GM18498 (cell line): ENCODE results near the gene CACNB3.
"Not testable (repeated sequence)": the region's sequence is repeated elsewhere in the genome, so short reads cannot be mapped to it uniquely, and the experiment has no call there.

ENCODE experiments used
- ATAC-seq: cut with Tn5 transposase; IDR thresholded peaks from one replicate; pipeline ENCODE4 v1.9.1; 2021; ENCODE audit warnings: mild to moderate bottlenecking, moderate library complexity; ENCODE audit not compliant: unreplicated experiment

The CACNB3 gene

DNA sequence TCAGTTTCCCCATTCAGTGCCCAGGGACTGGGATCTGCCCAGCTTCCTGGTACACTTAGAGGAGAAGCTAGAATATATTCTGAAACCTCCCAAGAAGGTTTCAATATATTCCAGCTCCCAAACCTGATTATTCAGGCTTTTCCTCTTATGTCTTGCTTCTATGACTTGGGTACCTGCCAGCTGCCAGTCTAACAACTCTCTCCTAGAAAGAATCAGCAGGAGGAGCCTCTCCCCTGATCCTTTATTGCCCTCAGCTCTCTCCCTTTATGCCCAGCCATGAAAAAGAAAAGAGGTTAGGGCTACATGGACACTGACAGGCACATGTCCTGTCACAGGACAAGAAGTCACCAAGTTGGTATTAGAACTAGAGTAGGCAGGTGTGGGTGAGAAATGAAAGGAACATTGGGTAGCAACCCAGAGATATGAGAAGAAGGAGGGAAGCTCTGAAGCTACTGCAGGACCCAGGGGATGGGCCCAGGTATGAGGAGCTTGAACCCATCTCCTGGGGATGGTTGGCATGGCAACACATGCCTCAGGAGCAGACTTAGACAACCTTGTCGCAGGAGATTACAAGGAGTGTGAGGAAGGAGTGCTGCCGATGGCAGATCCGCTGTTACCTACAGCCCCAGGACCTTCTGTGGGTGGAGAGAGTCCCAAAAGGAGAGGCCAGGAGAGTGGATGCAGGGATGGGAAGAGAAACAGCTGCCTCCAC, 2.0 kb upstream of the CACNB3 start:
- ATAC-seq = no peak

DNA sequence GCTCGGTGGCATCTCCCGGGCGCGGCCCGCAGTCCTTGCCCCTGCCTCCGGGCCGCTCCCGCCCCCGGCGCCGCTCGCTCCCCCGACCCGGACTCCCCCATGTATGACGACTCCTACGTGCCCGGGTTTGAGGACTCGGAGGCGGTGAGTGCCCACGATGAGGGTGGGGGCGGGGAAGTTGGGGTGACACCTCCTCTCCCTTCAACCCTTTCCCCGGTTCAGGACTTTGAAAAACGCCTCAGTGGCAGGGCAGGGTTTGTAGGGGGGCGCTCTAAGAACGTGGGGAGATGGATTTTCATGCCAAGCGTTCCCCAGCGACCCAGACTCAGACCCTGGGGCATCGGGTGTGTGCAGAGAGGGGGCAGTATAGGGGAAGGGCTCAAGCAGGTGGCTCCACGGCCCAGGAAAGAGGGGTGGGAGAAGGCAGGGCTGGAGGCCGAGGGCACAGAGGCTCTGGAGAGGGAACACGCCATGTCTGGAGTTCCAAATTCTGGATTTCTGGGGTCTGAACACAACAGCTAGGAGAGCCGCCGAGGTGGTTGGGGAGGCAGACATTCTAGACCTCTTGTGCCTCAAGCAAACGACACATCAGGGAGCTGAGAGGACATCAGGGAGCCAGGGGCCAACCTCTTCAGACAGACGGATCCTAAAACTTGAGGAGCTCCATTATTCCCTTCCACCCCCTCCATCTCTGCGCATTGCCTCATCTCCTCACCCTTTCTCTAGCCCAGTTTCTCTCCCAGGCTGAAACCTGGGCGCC, 715 bp downstream of the CACNB3 start:
- no peak for ATAC-seq

DNA sequence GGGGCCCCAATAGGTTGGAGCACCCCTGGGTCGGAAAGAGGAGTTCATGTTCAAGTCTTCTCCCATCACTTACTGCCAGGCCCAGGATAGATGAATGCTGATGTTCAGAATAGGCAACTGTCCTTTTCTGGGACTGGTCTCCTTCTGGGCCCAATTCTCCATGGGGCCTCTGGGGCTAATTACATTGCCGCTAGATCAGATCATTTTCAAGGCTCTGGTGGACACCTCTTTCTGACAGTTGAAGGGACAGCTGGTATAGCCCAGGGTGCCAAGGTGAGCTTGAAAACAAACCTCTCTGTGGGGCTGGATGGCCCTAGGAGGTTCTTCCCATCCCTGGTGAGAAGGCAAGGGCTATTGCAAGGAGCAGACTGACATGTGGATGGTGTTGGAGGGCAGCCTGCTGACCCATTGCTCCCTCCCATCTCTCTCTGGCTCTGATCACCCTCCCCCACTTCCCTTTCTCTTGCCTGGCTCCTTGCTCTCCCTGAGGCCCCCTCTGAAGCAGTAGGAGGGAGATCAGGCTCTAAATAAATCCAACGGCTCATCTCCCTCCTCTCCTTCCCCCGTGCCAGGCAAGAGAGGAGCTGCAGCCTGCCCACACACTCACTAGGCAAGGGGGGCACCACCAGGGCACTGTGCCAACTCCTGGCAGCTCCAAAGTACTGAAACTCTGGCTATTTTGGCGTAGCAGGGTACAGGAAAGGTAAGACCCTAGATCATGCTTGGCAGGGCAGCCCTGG, 1.9 kb downstream of the CACNB3 start:
- ATAC-seq = no peak

DNA sequence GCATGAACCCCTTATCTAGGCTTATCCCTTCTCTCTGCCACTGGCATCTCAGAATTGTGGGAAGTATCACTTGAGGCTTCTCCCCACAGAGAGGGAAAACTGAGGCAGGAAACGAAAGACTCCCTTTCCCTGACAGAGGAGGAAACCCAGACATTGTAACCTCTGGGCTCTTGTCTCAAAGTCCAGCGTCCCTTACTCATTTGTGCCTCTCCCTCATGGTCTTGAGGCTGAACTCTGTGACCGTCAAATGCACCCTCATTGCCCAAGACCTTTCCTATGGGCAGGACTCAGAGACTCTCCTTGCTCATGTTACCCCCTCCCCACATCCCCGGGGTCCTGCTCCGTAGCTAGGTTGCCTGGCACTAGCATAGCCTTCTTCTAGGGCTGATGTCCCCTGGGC, 3.8 kb downstream of the CACNB3 start:
- ATAC-seq = no peak

DNA sequence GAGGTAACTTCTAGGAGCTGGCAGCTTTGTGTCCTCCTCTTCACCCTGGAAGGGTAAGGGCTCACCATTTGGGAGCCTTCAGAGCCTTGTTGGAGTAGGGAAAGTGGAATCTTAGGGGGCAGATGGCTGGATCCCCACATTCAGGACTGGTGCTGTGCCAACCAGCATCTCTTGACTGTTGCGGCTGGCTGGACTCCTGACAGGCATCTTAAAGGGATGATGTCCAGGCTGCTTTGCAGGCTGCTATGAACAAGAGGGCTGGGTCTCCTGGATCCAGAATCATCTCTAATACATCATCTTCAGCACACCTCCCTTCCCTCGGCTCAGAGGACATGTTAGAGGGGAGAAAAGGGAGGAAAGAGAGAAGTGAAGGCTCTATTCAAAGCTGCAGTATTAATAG, 4.4 kb downstream of the CACNB3 start:
- no peak for ATAC-seq

DNA sequence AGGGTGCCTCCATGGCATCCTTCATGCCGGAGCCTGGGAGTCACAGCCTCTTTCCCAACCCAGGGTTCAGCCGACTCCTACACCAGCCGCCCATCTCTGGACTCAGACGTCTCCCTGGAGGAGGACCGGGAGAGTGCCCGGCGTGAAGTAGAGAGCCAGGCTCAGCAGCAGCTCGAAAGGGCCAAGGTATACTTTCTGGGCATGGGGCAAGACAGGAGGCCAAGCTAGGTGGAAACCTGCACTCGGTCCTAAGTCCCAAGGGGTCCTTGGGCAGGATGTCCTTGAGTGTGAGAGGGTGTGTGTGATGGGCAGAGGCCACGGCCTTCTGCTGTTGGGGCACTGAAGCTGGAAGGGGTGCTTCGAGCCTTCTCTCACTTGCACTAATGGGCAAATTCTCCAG, 5.0 kb downstream of the CACNB3 start:
- ATAC-seq = no peak

DNA sequence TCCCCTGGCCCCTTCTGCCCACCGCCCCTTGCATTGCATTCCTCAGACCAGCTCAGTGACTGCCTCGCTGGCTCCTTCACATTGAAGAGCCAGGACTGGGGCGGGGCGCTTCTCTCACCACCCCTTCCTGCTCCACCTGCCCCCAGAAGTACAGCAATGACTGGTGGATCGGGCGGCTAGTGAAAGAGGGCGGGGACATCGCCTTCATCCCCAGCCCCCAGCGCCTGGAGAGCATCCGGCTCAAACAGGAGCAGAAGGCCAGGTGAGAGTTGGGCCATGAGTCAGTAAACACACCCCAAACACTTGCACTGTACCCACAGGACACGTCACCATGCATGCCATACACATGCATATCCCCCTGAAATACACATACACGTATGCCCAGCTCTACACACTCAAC, 5.8 kb downstream of the CACNB3 start:
- no peak for ATAC-seq

DNA sequence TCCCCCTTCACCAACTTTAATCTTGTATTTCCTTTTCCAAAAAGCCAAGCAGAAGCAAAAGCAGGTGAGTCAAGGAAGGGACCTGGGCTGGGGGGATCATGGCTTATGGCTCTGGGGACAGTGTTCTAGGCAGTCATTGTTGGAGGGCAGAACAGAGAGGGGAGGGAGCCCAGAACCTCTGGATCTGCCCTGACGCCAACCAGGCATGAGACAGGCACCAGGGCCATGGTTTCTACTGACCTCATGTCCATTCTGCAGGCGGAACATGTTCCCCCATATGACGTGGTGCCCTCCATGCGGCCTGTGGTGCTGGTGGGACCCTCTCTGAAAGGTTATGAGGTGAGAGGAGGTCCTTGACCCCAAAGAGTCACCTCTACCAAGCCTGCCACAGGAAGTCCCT, 6.6 kb downstream of the CACNB3 start:
- ATAC-seq = no peak

DNA sequence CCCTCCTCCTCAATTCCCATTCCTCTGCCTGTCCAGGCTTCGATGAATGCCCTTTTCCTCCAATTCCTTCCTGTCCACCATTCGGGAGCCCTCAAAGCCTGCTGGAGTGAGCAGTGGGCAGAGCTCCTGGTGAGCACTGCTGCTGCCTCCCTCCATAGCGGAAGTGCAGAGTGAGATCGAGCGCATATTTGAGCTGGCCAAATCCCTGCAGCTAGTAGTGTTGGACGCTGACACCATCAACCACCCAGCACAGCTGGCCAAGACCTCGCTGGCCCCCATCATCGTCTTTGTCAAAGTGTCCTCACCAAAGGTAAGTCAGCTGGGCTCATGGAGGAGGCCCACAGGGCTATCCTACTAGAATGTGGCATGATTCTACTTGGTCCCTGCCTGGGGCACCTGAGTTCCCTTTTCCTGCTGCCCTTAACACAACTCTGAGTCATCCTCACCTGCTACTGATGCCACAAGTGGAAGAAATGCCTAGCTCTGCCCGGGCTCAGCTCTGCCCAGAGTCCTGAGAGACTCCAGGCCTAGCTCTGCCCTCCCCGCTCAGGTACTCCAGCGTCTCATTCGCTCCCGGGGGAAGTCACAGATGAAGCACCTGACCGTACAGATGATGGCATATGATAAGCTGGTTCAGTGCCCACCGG, 8.0 kb downstream of the CACNB3 start:
- no peak for ATAC-seq

DNA sequence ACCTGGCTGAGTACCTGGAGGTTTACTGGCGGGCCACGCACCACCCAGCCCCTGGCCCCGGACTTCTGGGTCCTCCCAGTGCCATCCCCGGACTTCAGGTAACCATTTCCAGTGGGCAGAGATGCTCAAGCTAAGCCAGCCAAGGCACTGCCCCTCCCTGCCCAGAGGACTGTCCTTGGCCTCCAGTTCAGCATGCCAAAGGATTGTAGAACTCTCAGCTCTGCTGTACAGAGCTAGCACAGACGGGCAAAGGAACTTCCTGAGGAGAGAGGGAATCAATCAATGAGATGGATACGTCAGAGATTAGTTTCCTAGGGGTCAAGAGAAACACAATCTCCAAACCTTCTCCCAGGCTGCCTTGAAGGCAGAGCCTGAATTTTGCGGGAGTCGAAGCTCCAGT, 8.7 kb downstream of the CACNB3 start:
- ATAC-seq = no peak

DNA sequence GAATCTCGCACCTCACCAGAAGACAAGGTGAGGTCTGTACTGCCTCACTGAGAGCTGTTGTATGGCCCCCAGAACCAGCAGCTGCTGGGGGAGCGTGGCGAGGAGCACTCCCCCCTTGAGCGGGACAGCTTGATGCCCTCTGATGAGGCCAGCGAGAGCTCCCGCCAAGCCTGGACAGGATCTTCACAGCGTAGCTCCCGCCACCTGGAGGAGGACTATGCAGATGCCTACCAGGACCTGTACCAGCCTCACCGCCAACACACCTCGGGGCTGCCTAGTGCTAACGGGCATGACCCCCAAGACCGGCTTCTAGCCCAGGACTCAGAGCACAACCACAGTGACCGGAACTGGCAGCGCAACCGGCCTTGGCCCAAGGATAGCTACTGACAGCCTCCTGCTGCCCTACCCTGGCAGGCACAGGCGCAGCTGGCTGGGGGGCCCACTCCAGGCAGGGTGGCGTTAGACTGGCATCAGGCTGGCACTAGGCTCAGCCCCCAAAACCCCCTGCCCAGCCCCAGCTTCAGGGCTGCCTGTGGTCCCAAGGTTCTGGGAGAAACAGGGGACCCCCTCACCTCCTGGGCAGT, 9.3 kb downstream of the CACNB3 start:
- ATAC-seq = no peak

DNA sequence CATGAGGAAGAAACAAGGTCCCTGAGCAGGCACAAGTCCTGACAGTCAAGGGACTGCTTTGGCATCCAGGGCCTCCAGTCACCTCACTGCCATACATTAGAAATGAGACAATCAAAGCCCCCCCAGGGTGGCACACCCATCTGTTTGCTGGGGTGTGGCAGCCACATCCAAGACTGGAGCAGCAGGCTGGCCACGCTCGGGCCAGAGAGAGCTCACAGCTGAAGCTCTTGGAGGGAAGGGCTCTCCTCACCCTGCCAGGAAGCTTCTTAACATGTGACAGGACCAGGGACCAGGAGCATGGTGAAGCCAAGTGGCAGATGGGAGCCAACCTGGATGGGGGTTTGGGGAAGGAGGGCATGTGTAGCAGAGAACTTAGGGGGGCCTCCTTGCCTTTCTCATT, 10.0 kb downstream of the CACNB3 start:
- no peak for ATAC-seq

DNA sequence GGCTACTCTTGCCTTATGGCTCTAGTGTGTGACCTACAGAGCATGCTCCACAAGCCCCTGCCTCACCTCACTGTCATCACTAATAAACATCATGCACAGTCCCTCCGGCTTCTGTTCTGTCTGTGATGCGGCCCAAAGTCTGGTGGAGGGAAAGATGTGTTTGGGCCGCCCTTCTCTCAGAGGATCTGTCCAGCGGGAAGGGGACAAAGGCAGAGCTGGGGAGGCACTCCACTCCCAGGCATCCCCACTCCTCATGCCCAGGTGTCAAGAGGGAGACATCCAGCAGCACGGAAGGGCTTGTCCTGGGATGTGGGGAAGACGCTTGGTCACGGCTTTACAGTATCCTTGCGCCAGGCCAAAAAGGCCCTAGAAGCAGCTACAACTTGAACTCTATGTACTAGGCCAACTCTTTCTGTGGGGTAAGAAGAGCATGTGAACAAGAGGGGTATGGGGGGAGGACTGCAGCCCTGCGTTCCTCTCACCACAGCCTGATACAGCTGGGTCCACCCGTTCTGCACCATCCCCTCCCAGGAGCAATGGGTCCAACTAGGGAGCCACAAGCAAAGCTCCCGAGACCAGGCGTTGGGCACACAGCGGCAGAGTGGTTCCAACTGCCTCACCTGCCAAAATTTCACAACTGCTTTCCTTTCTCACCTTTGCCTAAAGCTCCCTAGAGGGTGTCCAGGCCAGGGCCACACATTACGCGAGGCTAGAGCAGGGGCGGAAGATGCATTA, 10.7 kb downstream of the CACNB3 start:
- no peak for ATAC-seq

DNA sequence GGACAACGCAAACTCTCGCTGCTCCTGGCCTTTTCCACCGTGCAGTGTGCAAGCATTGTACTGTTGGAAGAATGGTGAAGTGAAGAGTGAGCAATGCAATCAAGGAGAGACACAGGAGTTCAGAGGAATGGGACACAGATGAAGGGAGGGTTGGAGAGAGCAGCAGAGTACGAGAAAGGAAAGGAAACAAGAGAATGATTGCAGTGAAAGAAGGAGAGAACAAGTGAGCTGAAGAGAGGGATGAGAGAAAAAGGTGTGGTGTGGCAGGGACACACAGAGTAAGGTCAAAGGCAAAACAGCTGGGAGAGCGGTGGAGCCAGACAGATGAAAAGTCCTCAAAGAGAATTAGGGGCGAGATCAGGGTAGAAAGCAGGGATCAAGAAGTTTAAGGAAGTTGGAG, 13.0 kb downstream of the CACNB3 start:
- no peak for ATAC-seq

DNA sequence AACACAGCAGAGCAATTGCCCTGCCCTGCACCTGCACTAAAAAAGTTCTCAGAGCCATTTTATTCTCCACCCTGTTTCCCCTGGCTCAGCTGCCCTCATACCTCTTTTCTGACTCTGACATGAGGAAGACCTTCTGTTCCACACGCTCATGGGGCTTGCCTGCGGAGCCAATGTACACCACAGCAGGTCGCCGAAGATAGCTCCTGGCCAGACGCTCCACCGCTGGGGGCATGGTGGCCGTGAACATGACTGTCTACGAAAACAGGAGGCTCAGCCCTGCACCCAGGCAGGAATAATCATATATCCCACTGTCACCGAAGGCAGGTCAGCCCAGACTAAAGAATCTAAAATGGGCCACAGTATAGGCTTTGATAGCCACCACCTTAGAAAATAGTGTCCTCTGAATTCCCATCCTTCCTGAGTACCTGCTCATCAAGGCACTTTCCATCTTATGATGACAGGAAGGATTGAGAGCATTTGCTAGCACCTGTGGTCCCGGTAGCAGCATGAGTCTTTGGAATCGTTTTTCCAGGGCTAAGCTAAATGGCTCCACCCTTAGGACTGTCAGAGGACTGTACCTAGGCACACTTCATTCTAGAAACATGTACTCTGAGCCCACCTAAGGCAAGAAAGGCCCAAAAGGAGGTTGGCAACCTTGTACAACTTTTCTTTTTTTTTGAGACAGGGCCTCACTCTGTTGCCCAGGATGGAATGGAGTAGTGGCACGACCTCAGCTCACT, 14.2 kb downstream of the CACNB3 start:
- no peak for ATAC-seq

DNA sequence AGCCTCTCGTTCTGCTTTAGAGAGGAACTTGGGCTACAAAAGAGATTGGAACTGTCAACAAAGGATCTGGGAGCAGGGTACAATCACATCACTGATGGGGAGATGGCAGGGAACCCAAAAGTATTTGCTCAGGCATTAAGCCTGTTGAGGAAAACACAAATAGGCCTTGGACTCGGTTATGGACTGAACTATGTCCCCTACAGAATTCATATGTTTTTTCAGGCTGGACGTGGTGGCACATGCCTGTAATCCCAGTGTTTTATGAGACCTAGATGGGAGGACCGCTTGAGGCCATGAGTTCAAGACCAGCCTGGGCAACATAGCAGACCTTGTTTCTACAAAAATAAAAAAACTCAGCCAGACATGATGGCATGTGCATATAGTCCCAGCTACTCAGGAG, 19.8 kb downstream of the CACNB3 start:
- ATAC-seq = no peak

DNA sequence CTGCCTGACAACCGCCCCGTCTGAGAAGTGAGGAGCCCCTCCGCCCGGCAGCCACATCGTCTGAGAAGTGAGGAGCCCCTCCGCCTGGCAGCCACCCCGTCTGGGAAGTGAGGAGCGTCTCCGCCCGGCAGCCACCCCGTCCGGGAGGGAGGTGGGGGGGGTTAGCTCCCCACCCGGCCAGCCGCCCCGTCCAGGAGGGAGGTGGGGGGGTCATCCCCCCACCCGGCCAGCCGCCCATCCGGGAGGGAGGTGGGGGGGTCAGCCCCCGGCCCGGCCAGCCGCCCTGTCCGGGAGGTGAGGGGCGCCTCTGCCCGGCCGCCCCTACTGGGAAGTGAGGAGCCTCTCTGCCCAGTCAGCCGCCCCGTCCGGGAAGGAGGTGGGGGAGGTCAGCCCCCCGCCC, 23.7 kb downstream of the CACNB3 start:
- not testable (repeated sequence) for ATAC-seq

DNA sequence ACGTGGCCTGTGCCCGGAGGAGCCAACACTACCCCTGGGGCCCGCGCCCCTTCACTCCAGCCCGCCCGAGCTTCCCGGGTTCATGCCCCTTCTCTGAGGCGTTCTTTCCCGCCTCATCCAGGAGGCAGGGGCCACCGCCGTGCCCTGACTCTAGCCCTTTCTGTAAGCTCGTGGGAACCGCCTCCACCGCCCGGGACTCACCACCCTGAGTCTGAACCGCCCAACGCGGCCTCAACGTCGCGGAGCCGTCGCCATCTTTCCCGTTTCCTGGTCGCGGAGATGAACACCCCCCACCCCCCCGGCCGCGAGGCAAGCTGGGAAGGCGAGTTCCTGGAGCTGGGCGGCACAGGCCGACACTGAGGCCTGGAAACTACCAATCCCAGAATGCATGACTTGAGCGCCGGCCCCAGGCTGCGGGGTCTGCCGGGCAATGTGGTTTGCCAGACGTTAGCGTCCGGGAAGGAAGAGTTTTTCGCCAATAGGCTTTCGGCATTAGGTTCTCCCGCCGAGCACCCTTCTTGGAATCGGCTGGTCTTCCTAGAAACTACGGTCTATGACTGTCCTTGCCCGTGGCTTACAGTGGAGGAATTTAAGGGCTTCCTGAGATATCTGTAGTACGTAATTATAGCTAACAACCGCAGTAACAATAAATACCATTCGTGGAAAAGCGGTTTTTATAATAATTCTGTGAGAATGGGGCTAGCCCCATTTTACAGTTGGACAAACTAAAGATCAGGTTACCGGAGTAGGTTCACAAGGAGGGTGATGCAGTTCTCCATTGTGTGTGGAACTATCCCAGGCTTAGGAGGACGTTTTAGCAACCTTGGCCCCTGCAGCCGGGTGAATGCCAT, 33.8 kb downstream of the CACNB3 start, which contains the start of gene DDX23:
DDX23 (minus strand) TSS at position 281 of the 851 bp plus-strand sequence. CDS start 6,381 bp downstream, outside the sequence.
- ATAC-seq = peak; percentile 93
